GM19455 (cell line): ENCODE measurements around the gene IREB2.
"Not testable (repeated sequence)": the region's sequence is repeated elsewhere in the genome, so short reads cannot be mapped to it uniquely, and the experiment has no call there.

Source experiments
- ATAC-seq: cut with Tn5 transposase; IDR thresholded peaks from one replicate; pipeline ENCODE4 v1.9.1; 2021; ENCODE audit not compliant: unreplicated experiment

The IREB2 gene

DNA sequence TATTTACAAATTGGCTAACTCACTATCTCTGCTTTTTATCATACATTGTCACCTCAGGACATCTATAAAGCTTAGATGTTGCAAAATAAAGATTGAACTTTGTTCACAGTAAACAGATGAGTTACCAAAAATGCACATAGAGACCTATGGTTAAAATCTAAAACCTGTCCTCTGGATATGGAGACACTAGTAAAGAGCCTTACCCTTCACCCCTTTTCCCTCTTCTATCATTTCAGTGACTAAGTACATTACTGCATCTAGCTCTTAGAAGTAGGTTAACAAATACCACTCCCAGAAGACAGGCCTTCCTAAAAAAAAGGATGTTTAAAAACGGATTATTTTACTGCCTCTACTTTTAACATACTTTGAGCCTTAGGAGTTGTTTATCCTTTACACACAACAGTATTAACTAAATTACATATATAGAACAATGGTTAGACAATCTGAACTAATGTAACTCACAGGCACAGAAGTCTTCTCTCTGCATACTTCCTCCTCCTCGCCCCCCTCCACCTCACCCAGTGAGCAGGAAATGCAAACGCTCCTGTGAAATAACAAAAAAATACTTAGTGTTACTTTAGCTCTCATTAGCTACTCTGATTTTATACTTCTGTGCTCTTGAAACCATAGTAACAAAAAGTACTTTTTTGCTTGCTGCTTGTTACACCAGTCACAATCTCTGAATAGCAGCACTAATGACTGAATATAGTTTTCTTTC is 23.3 kb downstream of the IREB2 start:
- no peak for ATAC-seq

DNA sequence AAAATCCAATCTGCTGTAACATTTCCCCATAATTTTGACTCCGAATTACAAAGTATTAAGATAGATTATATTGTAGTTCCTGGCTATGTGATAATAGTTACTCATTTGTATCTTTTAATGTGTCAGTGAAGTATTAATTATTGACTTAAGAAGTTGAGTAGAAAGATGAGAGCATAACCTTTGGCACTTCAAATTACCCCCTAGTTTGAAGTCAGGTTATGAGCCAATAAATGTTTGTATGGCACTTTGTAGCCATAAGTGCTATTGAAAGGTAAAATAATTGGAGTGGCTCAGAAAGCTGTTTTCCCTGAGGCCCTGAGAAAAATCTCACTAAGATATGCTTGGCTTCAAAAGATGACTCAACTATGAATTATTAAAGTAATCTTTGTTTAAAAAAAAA is 31.0 kb downstream of the IREB2 start:
- ATAC-seq = no peak

- no peak for ATAC-seq
Measured at GRCh38 chr15:78477295-78477694, 39.3 kb downstream of the IREB2 start.

DNA sequence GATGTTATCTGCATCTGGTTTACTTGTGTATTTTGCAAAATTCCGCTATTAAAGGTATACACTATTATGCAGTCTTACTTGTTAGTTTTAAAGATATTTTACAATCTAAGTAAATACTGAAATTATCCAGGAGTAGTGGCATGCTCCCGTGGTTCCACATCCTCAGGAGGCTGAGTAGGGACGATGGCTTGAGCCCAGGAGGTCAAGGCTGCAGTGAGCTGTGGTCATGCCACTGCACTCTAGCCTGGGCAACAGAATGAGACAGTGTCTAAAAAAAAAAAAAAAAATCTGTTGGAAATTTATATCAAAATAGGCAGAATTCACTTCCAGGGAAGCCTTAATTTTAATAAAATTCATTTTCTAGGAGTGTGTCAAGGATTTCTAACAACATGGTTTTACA is 41.6 kb downstream of the IREB2 start:
- ATAC-seq = no peak

DNA sequence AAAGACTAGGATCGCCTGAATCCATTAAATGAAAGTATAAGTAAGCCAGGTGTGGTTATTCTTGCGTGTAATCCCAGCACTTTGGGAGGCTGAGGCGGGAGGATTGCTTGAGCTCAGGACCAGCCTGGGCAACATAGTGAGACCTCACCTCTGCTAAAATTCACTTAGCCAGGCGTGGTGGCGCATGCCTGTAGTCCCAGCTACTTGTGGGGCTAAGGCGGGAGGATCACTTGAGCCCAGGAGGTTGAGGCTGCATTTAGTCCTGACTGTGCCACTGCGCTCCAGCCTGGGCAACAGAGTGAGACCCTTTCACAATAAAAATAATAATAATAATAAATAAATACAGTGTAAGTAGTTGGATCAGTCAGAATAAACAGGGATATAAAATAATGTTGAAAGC is 43.9 kb downstream of the IREB2 start:
- no peak for ATAC-seq

GRCh38 chr15:78492872-78493271 is 54.9 kb downstream of the IREB2 start:
- ATAC-seq = no peak

GRCh38 chr15:78501857-78502256 is 63.8 kb downstream of the IREB2 start:
- ATAC-seq = no peak

- no peak for ATAC-seq
Measured at GRCh38 chr15:78502641-78503040, 64.6 kb downstream of the IREB2 start.

- peak; percentile 94 for ATAC-seq
Measured at GRCh38 chr15:78506971-78507830, 69.2 kb downstream of the IREB2 start, which contains the start of gene HYKK. Gene HYKK (plus strand): TSS chr15:78507577. CDS start chr15:78513089, 5,512 bp downstream.

GRCh38 chr15:78507831-78508160 is 69.8 kb downstream of the IREB2 start:
- peak; percentile 36 for ATAC-seq

DNA sequence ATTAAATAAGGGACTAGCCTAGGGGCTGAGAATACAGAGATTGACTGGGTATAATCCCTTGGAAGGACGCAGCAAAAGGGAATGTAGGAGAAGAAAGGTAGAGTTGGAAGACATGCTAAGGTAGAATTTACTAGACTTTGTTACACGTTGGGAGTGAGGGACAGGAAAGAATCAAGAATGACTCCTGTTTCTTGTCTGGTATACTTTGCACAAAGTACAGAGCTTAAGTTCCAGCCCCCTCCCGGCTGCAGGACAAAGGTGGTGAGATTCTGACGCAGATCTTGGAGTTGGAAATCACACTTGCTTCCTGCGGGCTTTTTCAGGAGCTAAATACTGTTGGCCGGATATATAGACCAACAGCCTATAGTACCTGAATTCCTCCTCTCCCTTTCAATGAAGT is 70.3 kb downstream of the IREB2 start:
- no peak for ATAC-seq

- no peak for ATAC-seq
Measured at GRCh38 chr15:78509726-78510312, 71.8 kb downstream of the IREB2 start.

- not testable (repeated sequence) for ATAC-seq
Measured at GRCh38 chr15:78520035-78520434, 82.0 kb downstream of the IREB2 start.

DNA sequence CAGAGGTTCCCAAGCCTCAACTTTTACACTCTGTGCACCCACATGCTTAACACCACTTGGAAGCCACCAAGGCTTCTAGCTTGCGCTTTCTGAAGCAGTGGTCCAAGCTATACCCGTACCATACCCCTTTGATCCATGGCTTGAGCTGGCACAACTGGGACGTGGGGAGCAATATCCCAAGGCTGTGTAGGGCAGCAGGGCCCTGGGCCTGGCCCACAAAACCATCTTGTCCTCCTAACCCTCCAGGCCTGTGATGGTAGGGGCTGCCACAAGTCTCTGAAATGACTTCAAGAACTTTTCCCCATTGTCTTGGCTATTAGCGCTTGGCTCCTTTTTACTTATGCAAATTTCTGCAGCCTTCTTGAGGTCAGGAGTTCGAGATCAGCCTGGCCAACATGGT is 86.2 kb downstream of the IREB2 start:
- no peak for ATAC-seq

GRCh38 chr15:78527325-78527724 is 89.3 kb downstream of the IREB2 start:
- ATAC-seq = no peak

GRCh38 chr15:78533331-78533730 is 95.3 kb downstream of the IREB2 start:
- no peak for ATAC-seq

- no peak for ATAC-seq
Measured at GRCh38 chr15:78536134-78536533, 98.1 kb downstream of the IREB2 start.

- no peak for ATAC-seq
Measured at GRCh38 chr15:78537266-78537905, 99.4 kb downstream of the IREB2 start.

GRCh38 chr15:78538358-78538757 is 100.3 kb downstream of the IREB2 start:
- no peak for ATAC-seq

DNA sequence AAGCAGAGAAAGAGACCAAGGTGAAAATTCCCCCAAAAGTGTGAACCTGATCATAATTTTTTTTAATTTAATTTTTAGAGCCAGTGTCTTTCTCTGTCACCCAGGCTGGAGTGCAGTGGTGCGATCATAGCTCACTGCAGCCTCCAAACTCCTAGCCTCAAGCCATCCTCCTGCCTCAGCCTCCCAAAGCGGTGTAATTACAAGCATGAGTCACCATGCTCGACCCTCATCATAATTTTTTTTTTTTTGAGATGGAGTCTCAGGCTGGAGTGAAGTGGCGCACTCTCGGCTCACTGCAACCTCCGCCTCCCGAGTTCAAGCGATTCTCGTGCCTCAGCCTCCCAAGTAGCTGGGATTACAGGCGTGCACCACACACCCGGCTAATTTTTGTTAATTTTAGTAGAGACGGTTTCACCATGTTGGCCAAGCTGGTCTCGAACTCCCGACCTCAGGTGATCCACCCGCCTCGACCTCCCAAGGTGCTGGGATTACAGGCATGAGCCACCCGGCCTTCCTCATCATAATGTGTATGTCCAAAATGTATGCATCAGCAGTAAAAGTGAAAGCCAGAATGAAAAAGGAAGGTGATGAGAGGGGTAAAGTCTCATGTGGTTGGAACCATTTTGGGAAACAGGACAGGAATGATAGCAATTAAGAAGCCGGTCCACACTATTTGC is 101.6 kb downstream of the IREB2 start:
- not testable (repeated sequence) for ATAC-seq
